Upper lobe of left lung (tissue), 4 donors: ENCODE results near the gene LYZ.
"Not testable (repeated sequence)": the region's sequence is repeated elsewhere in the genome, so short reads cannot be mapped to it uniquely, and the experiment has no call there.

Experiments
- POLR2A ChIP-seq, 4 donors: fragments of 450-650 bp; IDR thresholded peaks; one replicate each; pipeline ENCODE4 v1.5.1; 2016 to 2017; ENCODE audit warnings: antibody characterized with exemption in 4 of 4, mild to moderate bottlenecking in 2 of 4
- POLR2AphosphoS5 ChIP-seq, 2 donors: sonication (generic); formaldehyde crosslinking; IDR thresholded peaks; one replicate each; pipeline ENCODE4 v1.5.1; 2017; ENCODE audit warnings: antibody characterized with exemption in 2 of 2
- TF ChIP-seq, protein P1 (sequence below), 6 experiments: fragments of 450-650 bp in 4 of 6; fragments of 200-600 bp in 2 of 6; sonication (generic) in 2 of 6; IDR thresholded peaks; one replicate each; pipeline ENCODE4 v1.5.1; 2016 to 2019; ENCODE audit warnings: antibody characterized with exemption in 6 of 6

DNA sequence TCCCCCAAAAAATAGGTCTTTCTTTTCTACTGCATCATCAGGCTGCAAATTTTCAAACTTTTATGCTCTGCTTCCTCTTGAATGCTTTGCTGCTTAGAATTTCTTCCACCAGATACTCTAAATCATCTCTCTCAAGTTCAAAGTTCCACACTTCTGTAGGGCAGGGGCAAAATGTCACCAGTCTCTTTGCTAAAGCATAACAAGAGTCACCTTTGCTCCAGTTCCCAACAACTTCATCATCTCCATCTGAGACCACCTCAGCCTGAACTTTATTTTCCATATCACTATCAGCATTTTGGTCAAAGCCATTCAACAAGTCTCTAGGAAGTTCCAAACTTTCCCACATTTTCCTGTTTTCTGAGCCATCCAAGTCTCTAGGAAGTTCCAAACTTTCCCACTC lies 31.4 kb upstream of the LYZ start:
- not testable (repeated sequence) for TF ChIP-seq POLR2AphosphoS5, POLR2A (IDR thresholded peaks at IDR 0.05)
- TF ChIP-seq, protein P1, sequence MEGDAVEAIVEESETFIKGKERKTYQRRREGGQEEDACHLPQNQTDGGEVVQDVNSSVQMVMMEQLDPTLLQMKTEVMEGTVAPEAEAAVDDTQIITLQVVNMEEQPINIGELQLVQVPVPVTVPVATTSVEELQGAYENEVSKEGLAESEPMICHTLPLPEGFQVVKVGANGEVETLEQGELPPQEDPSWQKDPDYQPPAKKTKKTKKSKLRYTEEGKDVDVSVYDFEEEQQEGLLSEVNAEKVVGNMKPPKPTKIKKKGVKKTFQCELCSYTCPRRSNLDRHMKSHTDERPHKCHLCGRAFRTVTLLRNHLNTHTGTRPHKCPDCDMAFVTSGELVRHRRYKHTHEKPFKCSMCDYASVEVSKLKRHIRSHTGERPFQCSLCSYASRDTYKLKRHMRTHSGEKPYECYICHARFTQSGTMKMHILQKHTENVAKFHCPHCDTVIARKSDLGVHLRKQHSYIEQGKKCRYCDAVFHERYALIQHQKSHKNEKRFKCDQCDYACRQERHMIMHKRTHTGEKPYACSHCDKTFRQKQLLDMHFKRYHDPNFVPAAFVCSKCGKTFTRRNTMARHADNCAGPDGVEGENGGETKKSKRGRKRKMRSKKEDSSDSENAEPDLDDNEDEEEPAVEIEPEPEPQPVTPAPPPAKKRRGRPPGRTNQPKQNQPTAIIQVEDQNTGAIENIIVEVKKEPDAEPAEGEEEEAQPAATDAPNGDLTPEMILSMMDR (IDR thresholded peaks at IDR 0.05) = not testable (repeated sequence)
